Measurements from ENCODE around the gene ZSCAN16. TPM values are rescaled to one million over a fixed set of nuclear protein-coding genes. Genes with fewer than 3 reads are reported as not detected.

Gene ZSCAN16
- total and polyA plus RNA-seq, 2 of the 13 experiments (the other 11 are each of a cell fraction or from before 2014, with no cell fraction given): 5.7 to 12.7 TPM

DNA sequence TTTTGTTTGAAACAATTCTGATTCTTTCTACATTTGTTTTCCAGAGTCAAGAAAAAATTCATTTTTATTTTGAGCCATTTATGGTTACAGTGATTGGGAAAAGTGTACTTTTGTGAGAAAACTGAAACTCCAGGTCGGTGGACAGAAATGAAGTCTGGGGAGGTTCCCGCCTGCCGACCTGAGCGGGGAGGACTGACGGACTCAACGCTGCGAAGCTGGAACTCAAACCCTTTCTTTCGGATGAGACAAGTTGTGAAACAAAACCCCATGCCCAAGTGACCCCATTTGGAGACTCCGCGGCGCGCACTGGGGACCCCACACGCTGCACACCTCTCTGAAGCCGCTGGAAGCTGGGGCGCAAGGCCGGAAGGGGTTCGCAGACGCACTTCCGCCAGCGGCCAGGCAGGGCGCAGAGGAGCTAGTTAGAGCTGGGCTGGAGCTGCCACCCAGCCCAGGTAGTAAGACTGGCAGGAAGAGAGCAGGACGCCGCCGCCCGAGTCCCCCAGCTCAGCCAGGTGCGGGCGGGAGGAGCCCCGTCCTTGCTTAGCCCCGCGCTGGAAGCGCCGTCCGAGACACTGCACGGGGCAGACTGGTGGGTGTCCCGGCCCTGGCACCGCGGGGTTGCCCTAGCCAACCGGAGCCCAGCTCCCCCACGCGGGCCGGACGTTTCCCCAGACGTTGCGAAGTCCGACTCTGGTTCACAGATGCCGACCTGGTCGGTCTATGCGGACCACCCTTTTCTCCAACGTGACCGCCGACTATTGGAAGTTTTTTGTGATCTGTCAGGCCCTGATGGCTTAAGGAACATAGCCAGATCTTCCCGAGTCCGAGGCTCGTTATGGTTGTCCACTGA is 19.8 kb upstream of the ZSCAN16 start (continued):
- TF ChIP-seq, protein P1, sequence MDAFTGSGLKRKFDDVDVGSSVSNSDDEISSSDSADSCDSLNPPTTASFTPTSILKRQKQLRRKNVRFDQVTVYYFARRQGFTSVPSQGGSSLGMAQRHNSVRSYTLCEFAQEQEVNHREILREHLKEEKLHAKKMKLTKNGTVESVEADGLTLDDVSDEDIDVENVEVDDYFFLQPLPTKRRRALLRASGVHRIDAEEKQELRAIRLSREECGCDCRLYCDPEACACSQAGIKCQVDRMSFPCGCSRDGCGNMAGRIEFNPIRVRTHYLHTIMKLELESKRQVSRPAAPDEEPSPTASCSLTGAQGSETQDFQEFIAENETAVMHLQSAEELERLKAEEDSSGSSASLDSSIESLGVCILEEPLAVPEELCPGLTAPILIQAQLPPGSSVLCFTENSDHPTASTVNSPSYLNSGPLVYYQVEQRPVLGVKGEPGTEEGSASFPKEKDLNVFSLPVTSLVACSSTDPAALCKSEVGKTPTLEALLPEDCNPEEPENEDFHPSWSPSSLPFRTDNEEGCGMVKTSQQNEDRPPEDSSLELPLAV (CRISPR knock-in tag; conservative IDR thresholded peaks at IDR 0.05; ENCODE audit: low read depth): no peak
- TF ChIP-seq WIZ (CRISPR knock-in tag; IDR thresholded peaks at IDR 0.05) (peak; percentile 70; the same call in 1 of the 2 replicates), ZFP36 (IDR thresholded peaks at IDR 0.05; ENCODE audit: borderline replicate concordance, low read depth, low read length, partially characterized antibody) (no peak), BCL6 (CRISPR knock-in tag; IDR thresholded peaks at IDR 0.05) (peak; percentile 8; the same call in 1 of the 2 replicates), ZNF816 (CRISPR knock-in tag; IDR thresholded peaks at IDR 0.05; ENCODE audit: borderline replicate concordance) (peak; percentile 92), ZNF850 (CRISPR knock-in tag; conservative IDR thresholded peaks at IDR 0.05) (0 out of 2 replicates have a peak, but pooled peaks have one; percentile 50), SRY (CRISPR knock-in tag; IDR thresholded peaks at IDR 0.05) (peak; percentile 63), KMT2B (CRISPR knock-in tag; IDR thresholded peaks at IDR 0.05) (peak; percentile 86), ZNF382 (CRISPR knock-in tag; IDR thresholded peaks at IDR 0.05; ENCODE audit: borderline replicate concordance) (no peak), IRX3 (CRISPR knock-in tag; IDR thresholded peaks at IDR 0.05; ENCODE audit: borderline replicate concordance, low read depth) (peak; percentile 47; the same call in 1 of the 2 replicates), ZNF224 (CRISPR knock-in tag; IDR thresholded peaks at IDR 0.05) (peak; percentile 86; the same call in 1 of the 2 replicates), ZNF709 (CRISPR knock-in tag; IDR thresholded peaks at IDR 0.05) (no peak), ZNF17 (CRISPR knock-in tag; IDR thresholded peaks at IDR 0.05) (no peak), ZNF546 (CRISPR knock-in tag; conservative IDR thresholded peaks at IDR 0.05) (0 out of 2 replicates have a peak, but pooled peaks have one; percentile 58), ZBTB1 (CRISPR knock-in tag; IDR thresholded peaks at IDR 0.05; ENCODE audit: borderline replicate concordance) (no peak), DNMT1 (CRISPR knock-in tag; IDR thresholded peaks at IDR 0.05) (peak; percentile 91), ZNF234 (CRISPR knock-in tag; conservative IDR thresholded peaks at IDR 0.05) (0 out of 2 replicates have a peak, but pooled peaks have one; percentile 6), ZFYVE20 (CRISPR knock-in tag; IDR thresholded peaks at IDR 0.05; ENCODE audit: borderline replicate concordance, low read depth) (no peak)
- TF ChIP-seq, protein P2, sequence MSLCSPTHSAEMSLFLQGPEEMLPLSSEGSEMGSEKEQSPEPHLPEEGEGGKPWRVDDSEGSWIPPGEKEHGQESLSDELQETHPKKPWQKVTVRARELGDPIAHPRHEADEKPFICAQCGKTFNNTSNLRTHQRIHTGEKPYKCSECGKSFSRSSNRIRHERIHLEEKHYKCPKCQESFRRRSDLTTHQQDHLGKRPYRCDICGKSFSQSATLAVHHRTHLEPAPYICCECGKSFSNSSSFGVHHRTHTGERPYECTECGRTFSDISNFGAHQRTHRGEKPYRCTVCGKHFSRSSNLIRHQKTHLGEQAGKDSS (CRISPR knock-in tag; IDR thresholded peaks at IDR 0.05; ENCODE audit: borderline replicate concordance, low read depth): peak; percentile 95; the same call in 1 of the 2 replicates
- TF ChIP-seq, protein P3, sequence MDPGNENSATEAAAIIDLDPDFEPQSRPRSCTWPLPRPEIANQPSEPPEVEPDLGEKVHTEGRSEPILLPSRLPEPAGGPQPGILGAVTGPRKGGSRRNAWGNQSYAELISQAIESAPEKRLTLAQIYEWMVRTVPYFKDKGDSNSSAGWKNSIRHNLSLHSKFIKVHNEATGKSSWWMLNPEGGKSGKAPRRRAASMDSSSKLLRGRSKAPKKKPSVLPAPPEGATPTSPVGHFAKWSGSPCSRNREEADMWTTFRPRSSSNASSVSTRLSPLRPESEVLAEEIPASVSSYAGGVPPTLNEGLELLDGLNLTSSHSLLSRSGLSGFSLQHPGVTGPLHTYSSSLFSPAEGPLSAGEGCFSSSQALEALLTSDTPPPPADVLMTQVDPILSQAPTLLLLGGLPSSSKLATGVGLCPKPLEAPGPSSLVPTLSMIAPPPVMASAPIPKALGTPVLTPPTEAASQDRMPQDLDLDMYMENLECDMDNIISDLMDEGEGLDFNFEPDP (CRISPR knock-in tag; conservative IDR thresholded peaks at IDR 0.05): no peak
- TF ChIP-seq, protein P4, sequence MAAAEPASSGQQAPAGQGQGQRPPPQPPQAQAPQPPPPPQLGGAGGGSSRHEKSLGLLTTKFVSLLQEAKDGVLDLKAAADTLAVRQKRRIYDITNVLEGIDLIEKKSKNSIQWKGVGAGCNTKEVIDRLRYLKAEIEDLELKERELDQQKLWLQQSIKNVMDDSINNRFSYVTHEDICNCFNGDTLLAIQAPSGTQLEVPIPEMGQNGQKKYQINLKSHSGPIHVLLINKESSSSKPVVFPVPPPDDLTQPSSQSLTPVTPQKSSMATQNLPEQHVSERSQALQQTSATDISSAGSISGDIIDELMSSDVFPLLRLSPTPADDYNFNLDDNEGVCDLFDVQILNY (CRISPR knock-in tag; conservative IDR thresholded peaks at IDR 0.05): 0 out of 2 replicates have a peak, but pooled peaks have one; percentile 44
- TF ChIP-seq, protein P5, sequence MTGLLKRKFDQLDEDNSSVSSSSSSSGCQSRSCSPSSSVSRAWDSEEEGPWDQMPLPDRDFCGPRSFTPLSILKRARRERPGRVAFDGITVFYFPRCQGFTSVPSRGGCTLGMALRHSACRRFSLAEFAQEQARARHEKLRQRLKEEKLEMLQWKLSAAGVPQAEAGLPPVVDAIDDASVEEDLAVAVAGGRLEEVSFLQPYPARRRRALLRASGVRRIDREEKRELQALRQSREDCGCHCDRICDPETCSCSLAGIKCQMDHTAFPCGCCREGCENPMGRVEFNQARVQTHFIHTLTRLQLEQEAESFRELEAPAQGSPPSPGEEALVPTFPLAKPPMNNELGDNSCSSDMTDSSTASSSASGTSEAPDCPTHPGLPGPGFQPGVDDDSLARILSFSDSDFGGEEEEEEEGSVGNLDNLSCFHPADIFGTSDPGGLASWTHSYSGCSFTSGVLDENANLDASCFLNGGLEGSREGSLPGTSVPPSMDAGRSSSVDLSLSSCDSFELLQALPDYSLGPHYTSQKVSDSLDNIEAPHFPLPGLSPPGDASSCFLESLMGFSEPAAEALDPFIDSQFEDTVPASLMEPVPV (CRISPR knock-in tag; IDR thresholded peaks at IDR 0.05): peak; percentile 83
